LNCAP (cell line): ENCODE data around the gene ZNF862.

Source experiments
- TF ChIP-seq, protein P1 (sequence below): fragments of 450-650 bp; IDR thresholded peaks from 2 replicates; pipeline ENCODE4 v1.5.1; 2017; ENCODE audit warnings: mild to moderate bottlenecking

The ZNF862 gene

DNA sequence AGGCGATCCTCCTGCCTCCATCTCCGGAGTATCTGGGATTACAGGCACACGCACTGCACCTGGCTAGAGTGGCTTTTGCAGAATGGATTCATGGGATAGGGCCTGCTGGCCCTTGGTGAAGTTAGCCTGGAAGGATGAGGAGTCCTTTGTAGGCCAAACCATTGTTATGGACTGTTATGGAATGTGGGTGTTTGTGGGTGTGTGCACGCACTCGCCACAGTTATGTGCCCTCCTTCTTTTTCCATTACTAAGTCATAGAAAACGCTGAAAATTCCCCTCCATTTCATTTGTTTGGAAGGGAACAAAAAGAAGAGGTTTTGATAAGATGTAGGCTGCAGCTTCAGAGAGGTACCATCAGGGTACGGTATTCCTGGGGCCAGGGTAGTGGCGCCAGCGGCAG lies 15.0 kb downstream of the ZNF862 start:
- TF ChIP-seq, protein P1, sequence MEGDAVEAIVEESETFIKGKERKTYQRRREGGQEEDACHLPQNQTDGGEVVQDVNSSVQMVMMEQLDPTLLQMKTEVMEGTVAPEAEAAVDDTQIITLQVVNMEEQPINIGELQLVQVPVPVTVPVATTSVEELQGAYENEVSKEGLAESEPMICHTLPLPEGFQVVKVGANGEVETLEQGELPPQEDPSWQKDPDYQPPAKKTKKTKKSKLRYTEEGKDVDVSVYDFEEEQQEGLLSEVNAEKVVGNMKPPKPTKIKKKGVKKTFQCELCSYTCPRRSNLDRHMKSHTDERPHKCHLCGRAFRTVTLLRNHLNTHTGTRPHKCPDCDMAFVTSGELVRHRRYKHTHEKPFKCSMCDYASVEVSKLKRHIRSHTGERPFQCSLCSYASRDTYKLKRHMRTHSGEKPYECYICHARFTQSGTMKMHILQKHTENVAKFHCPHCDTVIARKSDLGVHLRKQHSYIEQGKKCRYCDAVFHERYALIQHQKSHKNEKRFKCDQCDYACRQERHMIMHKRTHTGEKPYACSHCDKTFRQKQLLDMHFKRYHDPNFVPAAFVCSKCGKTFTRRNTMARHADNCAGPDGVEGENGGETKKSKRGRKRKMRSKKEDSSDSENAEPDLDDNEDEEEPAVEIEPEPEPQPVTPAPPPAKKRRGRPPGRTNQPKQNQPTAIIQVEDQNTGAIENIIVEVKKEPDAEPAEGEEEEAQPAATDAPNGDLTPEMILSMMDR, result no peak

DNA sequence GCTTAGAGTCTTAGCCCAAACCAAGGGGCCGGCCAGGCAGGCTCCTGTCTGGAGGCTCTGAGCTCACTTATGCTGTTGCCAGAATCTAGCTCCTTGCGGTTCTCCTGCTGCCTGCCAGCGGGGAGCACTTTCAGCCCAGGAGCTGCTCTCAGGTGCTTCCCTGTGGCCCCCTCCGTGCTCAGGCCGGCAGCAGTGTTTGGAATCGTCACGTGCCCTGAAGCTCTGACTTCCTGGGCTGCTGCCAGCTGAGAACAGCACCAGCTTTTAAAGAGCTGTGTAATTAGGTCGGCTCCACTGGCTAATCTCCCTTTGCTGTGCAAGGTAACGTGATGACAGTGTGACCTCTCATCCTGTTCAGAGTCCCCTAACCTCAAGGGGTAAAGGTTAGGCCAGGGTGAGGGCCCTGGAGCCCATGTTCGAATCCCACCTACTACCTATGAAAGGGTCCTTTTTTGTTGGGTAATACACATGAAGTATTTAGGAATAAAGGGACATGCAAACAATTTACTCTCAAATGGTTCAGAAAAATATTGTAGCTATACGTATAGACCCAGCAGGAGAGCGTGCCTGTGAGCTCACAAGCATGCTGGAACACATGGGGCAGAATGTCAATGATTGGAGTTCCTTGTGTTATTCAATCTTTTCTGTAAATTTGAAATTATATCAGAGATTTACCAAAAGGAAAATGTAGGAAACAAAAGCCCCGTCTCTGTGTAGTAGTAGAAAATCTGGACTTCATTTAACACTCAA lies 16.6 kb downstream of the ZNF862 start:
- TF ChIP-seq, protein P1, result no peak

DNA sequence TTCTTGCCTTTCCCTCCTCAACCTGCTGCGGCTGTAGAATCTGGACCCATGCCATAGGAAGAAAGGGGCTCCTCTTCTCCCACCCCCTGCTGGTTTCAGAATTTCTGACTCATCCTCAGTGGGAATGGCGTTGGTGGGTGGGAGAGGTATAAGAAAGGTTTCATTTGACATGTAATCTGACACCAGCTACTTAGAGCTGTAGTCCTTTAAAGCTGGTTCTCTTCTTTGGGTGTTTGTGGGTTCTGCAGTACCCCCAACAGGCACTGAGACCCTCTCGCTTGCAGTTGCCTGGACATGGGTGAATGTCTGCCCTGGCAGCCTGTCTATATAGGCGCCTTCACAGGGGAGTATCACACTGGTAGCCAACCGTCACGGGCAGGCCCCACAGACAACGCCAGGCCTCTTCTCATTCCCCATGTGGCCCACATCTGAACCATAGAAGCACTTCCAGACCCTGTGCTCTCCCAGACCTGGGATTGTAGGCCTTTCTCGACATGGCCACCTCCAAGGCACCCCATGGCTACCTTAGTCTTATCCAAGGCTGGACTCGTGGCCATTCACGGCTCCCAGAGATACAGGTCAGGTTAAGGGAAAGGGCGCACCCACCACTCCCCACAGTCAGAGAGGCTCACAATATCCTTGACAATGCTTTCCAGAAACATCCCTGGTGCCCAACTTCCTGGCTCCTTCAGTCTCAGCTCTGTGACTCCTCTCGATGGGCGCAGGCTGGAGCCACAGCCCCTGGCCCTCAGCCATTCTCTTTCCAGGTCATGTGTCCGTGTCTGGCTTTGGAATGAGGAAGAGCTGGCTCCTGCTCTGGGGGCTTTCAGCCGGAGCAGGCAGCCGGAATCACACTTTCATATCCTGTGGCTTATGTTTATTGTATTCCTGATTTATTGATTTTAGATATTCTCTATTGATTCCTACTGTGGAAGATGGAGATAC lies 17.5 kb downstream of the ZNF862 start:
- TF ChIP-seq, protein P1, result no peak

DNA sequence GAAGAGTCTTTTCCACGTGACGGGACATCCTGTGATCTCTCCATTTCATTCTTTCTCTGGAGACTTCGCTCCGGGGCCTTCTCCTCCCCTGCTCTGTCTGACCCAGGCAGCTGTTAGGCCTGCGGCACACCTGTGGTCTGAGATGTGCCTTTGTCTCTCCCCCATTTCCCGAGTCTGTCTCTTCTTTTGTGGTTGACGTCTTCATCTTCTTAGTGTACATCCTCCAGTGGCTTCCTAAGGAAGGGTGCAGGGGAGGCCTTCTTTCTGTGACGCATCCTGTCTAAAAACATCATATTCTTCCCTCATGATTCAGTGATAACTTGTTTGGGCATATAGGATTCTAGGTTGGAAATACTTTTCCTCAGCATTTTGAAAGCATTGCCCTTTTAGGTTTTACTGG lies 18.4 kb downstream of the ZNF862 start:
- TF ChIP-seq, protein P1, result no peak

DNA sequence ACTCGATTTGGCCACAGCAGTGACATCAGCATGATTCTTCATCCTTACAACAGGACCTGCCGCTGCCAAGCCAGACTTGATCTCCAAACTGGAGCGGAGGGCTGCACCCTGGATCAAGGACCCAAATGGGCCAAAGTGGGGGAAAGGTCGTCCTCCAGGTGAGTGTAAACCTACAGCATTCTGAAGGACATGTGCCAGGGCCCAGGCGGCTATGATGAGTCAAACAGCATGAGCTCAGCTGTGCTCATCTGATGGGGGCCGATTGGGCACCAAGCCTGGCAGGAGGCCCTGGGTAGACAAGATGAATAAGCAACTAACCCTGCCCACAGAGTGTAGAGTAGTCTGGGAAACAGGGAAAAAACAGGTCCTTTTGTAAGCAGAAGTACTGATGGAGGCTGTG lies 21.2 kb downstream of the ZNF862 start:
- TF ChIP-seq, protein P1, result no peak

DNA sequence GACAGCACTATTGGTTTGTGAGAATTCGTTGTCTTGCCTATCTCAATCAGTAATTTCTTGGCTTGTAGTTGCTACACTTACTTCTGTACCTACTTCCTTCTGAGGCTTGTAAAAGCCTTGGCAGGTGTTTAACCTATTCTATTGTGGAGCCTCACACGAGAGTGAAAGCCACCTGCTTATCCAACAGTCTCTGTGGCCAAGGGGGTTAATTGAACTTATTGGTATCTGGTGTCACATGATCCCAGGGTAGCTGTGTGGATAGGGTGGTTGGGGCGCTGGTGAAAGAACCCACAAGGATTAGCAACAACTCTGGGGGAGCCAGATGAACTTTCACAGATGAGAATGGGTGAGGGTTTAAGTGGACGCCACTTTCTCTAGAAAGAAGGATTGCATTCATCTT lies 21.7 kb downstream of the ZNF862 start:
- TF ChIP-seq, protein P1, result no peak

DNA sequence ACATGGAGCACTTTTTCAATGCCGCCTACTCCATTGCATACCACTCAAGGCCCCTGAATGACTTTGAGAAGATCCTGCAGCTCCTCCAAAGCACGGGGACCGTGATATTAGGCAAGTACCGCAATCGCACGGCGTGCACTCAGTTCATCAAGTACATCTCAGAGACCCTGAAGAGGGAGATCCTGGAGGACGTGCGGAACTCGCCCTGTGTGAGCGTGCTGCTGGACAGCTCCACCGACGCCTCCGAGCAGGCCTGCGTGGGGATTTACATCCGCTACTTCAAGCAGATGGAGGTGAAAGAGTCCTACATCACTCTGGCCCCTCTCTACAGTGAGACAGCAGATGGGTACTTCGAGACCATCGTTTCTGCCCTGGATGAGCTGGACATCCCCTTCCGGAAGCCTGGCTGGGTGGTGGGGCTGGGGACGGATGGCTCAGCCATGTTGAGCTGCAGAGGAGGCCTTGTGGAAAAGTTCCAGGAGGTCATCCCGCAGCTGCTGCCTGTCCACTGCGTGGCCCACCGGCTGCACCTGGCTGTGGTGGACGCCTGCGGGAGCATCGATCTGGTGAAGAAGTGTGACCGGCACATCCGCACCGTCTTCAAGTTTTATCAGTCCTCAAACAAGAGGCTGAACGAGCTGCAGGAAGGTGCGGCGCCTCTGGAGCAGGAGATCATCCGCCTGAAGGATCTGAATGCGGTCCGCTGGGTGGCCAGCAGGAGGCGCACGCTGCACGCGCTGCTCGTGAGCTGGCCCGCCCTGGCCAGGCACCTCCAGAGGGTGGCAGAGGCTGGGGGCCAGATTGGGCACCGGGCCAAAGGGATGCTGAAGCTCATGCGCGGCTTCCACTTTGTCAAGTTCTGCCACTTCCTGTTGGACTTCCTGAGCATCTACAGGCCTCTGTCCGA lies 22.9 kb downstream of the ZNF862 start:
- TF ChIP-seq, protein P1, result peak; percentile 31
